HG02642 (cell line): ENCODE data around the gene FOXD3.
A peak's percentile ranks its signal among the peaks of the same experiment; 100 is the strongest.
"Not testable (repeated sequence)": the region's sequence is repeated elsewhere in the genome, so short reads cannot be mapped to it uniquely, and the experiment has no call there.

Experiments
- ATAC-seq: cut with Tn5 transposase; IDR thresholded peaks from one replicate; pipeline ENCODE4 v1.9.1; 2021; ENCODE audit warnings: mild to moderate bottlenecking; ENCODE audit not compliant: unreplicated experiment, poor library complexity

Gene FOXD3

GRCh38 chr1:63352736-63353135, 30.4 kb downstream of the FOXD3 start:
- no peak for ATAC-seq

DNA sequence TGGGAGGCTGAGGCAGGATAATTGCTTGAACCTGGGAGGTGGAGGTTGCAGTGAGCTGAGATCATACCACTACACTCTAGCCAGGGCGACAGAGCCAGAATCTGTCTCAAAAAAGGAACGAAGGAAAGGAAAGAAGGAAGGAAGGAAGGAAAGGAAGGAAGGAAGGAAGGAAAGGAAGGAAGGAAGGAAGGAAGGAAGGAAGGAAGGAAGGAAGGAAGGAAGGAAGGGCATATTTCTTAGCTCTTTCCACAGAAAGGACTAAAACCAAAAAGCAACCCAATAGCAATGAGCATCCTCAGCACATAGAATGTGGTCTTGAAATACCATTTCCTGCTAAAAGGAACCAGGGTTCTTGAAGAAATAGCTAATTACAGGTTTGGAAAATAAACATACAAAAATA, 33.9 kb downstream of the FOXD3 start:
- ATAC-seq: not testable (repeated sequence)

GRCh38 chr1:63359561-63359960, 37.2 kb downstream of the FOXD3 start:
- no peak for ATAC-seq

DNA sequence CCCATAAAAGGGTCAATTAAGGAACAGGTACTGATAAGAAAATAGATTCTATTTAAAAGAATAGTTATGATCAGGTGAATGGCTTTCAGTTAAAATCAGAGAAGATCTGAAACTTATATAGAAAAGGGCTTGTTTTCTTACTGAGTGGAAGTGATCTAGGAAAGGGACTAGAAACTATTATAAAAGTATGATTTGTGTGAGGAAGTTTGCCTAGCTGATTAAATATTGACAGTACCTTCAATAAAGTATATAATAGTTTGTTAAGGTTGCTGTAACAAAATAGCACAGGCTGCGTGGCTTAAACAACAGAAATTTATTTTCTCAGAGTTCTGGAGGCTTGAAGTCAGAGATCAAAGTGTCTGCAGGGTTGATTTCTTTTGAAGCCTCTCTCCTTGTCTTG, 39.7 kb downstream of the FOXD3 start:
- no peak for ATAC-seq

DNA sequence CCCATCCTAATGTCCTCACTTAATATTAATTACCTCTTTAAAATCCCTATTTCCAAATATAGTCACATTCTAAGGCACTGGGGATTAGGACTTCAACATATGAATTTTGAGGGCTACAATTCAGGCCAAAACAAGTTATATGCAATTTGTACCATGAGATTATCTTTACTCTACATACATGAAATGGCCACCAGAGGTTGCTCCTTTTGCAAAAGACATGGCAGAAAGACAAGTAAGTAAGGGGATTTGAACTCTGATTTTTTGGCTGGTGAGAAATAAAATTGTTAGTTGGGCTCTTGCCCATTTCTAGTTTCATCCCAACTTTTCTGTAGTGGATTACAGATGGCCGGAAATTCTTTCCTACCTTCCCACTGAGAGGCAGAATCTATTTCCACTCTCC, 40.2 kb downstream of the FOXD3 start:
- ATAC-seq: no peak

- no peak for ATAC-seq
Observed at GRCh38 chr1:63363014-63363413, 40.6 kb downstream of the FOXD3 start.

GRCh38 chr1:63366908-63367214, 44.5 kb downstream of the FOXD3 start:
- no peak for ATAC-seq

DNA sequence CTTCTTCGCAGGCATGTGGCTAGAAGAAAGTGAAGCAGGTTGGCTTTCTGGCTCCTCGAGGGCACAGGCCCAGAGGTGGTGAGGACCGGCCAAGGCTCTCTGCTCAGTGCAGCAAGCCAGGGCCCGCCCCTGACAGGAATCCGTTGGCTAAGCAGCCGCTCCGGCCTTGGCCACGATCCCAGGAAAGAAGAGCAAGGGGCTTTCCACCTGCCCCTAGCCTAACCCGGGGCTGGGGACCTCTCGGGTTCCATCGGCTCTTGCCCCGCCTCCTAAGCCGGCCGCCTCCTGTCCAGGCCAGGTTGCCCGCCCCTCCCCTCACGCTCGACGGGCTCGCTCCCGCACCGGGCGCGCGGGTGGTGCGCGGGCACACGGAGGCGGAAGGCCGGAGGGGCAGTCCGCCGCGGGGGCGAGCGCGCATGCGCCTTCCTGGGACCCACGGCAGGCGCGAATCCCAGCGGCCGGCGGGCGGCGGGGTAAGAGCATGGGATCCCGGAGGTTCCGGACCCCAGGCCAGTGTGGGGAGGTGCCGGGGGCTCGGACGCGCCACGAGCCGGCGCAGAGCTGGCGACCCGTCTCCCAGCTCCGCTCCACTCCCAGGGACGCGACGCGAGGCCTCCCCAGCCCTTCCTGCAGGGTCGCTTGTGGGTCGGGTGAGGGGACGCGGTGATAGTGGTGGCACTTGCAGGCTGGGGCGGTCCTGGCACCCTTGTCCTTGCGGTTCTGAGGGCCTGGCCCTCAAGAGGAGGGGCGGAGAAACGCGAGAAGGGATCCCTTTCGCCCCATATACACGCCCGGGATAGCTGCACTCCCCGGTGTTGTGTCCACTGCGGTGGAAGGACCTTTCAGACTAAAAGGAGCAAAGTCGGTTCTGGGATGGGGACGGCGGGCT, 45.1 kb downstream of the FOXD3 start, which contains the start of gene ALG6:
ALG6 (plus strand) TSS at position 413 of the 889 bp plus-strand sequence. CDS start 3,351 bp downstream, outside the sequence.
- peak; percentile 96 for ATAC-seq

- ATAC-seq: no peak
Observed at GRCh38 chr1:63368131-63368530, 45.8 kb downstream of the FOXD3 start.
